OCI-LY3 (cell line): ENCODE measurements around the gene CA7.
A peak's percentile ranks its signal among the peaks of the same experiment; 100 is the strongest.

Source experiments
- H2AFZ ChIP-seq: fragments of 200-600, 300-600 bp; shearing (Covaris generic); 2 replicates; pipeline ENCODE4 v1.6.0; 2014; ENCODE audit warnings: antibody characterized with exemption, low read depth, low read length
- H3K27ac ChIP-seq: fragments of 200-600, 300-600 bp; sonication (generic); 2 replicates; pipeline ENCODE4 v1.5.1; 2014; ENCODE audit warnings: mild to moderate bottlenecking, low read length, moderate library complexity, mixed read lengths
- H3K27me3 ChIP-seq: fragments of 200-600, 300-600 bp; sonication (generic); 2 replicates; pipeline ENCODE4 v1.6.1; 2014; ENCODE audit warnings: low read depth, low read length, mixed read lengths
- H3K36me3 ChIP-seq: fragments of 200-600, 300-600 bp; sonication (generic); replicated peaks from 2 replicates; pipeline ENCODE3; 2014; ENCODE audit warnings: low read depth, low read length, mixed read lengths
- H3K4me1 ChIP-seq: fragments of 300-600, 200-600 bp; sonication (generic); 2 replicates; pipeline ENCODE4 v1.6.1; 2014; ENCODE audit warnings: low read length, mixed read lengths
- H3K4me2 ChIP-seq: fragments of 200-600, 300-600 bp; sonication (generic); 2 replicates; pipeline ENCODE4 v1.6.1; 2014; ENCODE audit warnings: low read length, mixed read lengths
- H3K4me3 ChIP-seq: fragments of 300-600, 200-600 bp; sonication (generic); 2 replicates; pipeline ENCODE4 v1.5.1; 2014; ENCODE audit warnings: antibody characterized with exemption, mild to moderate bottlenecking, low read length, moderate library complexity
- H3K79me2 ChIP-seq: fragments of 300-600, 200-600 bp; shearing (Covaris generic); 2 replicates; pipeline ENCODE4 v1.6.1; 2014; ENCODE audit warnings: mild to moderate bottlenecking, low read length, mixed read lengths
- H3K9ac ChIP-seq: fragments of 300-600, 200-600 bp; shearing (Covaris generic); 2 replicates; pipeline ENCODE4 v1.6.0; 2014; ENCODE audit warnings: mild to moderate bottlenecking, low read length, moderate library complexity
- H3K9me3 ChIP-seq: fragments of 200-600, 300-600 bp; shearing (Covaris generic); 2 replicates; pipeline ENCODE4 v1.6.1; 2014; ENCODE audit warnings: low read length, mixed read lengths; ENCODE audit not compliant: insufficient read depth
- H4K20me1 ChIP-seq: fragments of 200-600, 300-600 bp; sonication (generic); 2 replicates; pipeline ENCODE4 v1.6.1; 2016; ENCODE audit warnings: low read length, mixed read lengths; ENCODE audit not compliant: insufficient read depth
- CTCF ChIP-seq: fragments of 200-600, 300-600 bp; sonication (generic); IDR thresholded peaks from 2 replicates; pipeline ENCODE4 v1.5.1; 2014; ENCODE audit warnings: antibody characterized with exemption, low read length, low read depth
- EZH2phosphoT487 ChIP-seq: fragments of 200-600 bp; shearing (Covaris generic); IDR thresholded peaks from 2 replicates; pipeline ENCODE4 v1.6.1; 2018; ENCODE audit warnings: antibody characterized with exemption, mixed run types, low read depth

CA7 gene

GRCh38 chr16:66843191-66843590 is 1.0 kb upstream of the CA7 start:
- no peaks in the 10 kb centered on the region for H3K36me3 ChIP-seq
- H3K4me2 ChIP-seq, result no peak overlapping the region
- no peaks in the 10 kb centered on the region for H4K20me1 ChIP-seq
- no peak overlapping the region for H2AFZ ChIP-seq
- H3K27ac ChIP-seq, result no peak overlapping the region
- no peaks in the 10 kb centered on the region for H3K9me3 ChIP-seq
- H3K9ac ChIP-seq, result no peak overlapping the region
- 0 out of 2 replicates have a peak, but pooled peaks cover 5% of the 10 kb centered on the region for H3K27me3 ChIP-seq
- H3K4me3 ChIP-seq, result no peak overlapping the region
- TF ChIP-seq CTCF (no peak), EZH2phosphoT487 (no peak)
- peaks cover 14% of the 10 kb centered on the region for H3K4me1 ChIP-seq
- H3K79me2 ChIP-seq, result no peaks in the 10 kb centered on the region

GRCh38 chr16:66844009-66844341 is 239 bp upstream of the CA7 start:
- Histone ChIP-seq H2AFZ (no peak overlapping the region), H3K4me1 (peaks cover 14% of the 10 kb centered on the region), H3K9ac (no peak overlapping the region), H3K27me3 (0 out of 2 replicates have a peak, but pooled peaks cover 5% of the 10 kb centered on the region), H3K27ac (no peak overlapping the region), H3K9me3 (no peaks in the 10 kb centered on the region), H4K20me1 (no peaks in the 10 kb centered on the region), H3K36me3 (no peaks in the 10 kb centered on the region), H3K4me2 (no peak overlapping the region), H3K4me3 (no peak overlapping the region), H3K79me2 (no peaks in the 10 kb centered on the region)
- no peak for TF ChIP-seq CTCF
- no peak for TF ChIP-seq EZH2phosphoT487

GRCh38 chr16:66845080-66845410 is 831 bp downstream of the CA7 start:
- H4K20me1 ChIP-seq, result no peaks in the 10 kb centered on the region
- H3K9me3 ChIP-seq, result no peaks in the 10 kb centered on the region
- no peak overlapping the region for H2AFZ ChIP-seq
- no peak overlapping the region for H3K9ac ChIP-seq
- peak overlapping the region; percentile 39 for H3K4me2 ChIP-seq
- 0 out of 2 replicates have a peak, but pooled peaks cover 5% of the 10 kb centered on the region for H3K27me3 ChIP-seq
- H3K36me3 ChIP-seq, result no peaks in the 10 kb centered on the region
- TF ChIP-seq EZH2phosphoT487, result no peak
- H3K79me2 ChIP-seq, result no peaks in the 10 kb centered on the region
- peak overlapping the region; percentile 67 for H3K4me3 ChIP-seq
- H3K27ac ChIP-seq, result no peak overlapping the region
- peaks cover 15% of the 10 kb centered on the region for H3K4me1 ChIP-seq

GRCh38 chr16:66845791-66846221 is 1.6 kb downstream of the CA7 start:
- no peak overlapping the region for H3K27ac ChIP-seq
- H4K20me1 ChIP-seq, result no peaks in the 10 kb centered on the region
- H3K9me3 ChIP-seq, result no peaks in the 10 kb centered on the region
- H3K36me3 ChIP-seq, result no peaks in the 10 kb centered on the region
- TF ChIP-seq CTCF (no peak), EZH2phosphoT487 (no peak)
- H3K27me3 ChIP-seq, result 0 out of 2 replicates have a peak, but pooled peaks cover 5% of the 10 kb centered on the region
- peaks cover 22% of the 10 kb centered on the region for H3K4me1 ChIP-seq
- H3K9ac ChIP-seq, result no peak overlapping the region
- no peak overlapping the region; the same call in 1 of the 2 replicates for H3K4me2 ChIP-seq
- H3K4me3 ChIP-seq, result no peak overlapping the region
- no peak overlapping the region for H2AFZ ChIP-seq
- H3K79me2 ChIP-seq, result no peaks in the 10 kb centered on the region

GRCh38 chr16:66846266-66846665 is 2.1 kb downstream of the CA7 start:
- no peak for TF ChIP-seq CTCF

More at GRCh38 chr16:66846266-66846665, 2.1 kb downstream of the CA7 start:
- Histone ChIP-seq H3K36me3 (no peaks in the 10 kb centered on the region), H3K4me3 (no peak overlapping the region), H4K20me1 (no peaks in the 10 kb centered on the region), H3K4me1 (peaks cover 20% of the 10 kb centered on the region), H3K27ac (no peak overlapping the region), H3K27me3 (0 out of 2 replicates have a peak, but pooled peaks cover 5% of the 10 kb centered on the region), H3K79me2 (no peaks in the 10 kb centered on the region), H3K9ac (no peak overlapping the region), H3K4me2 (no peak overlapping the region), H2AFZ (no peak overlapping the region), H3K9me3 (no peaks in the 10 kb centered on the region)
